ACC112 (cell line): ENCODE measurements around the gene NR3C1.

Experiments used
- H2AFZ ChIP-seq: fragments of 200-600 bp; sonication (generic); one replicate; pipeline ENCODE4 v1.6.0; 2017; ENCODE audit warnings: antibody characterized with exemption, low read length; ENCODE audit not compliant: unreplicated experiment
- H3K27ac ChIP-seq: fragments of 200-600 bp; sonication (generic); 2 replicates; pipeline ENCODE4 v1.5.1; 2014; ENCODE audit warnings: low read depth, mild to moderate bottlenecking, antibody characterized with exemption, low read length, moderate library complexity
- H3K27me3 ChIP-seq: fragments of 200-600 bp; sonication (generic); 2 replicates; pipeline ENCODE4 v1.6.1; 2014; ENCODE audit warnings: mild to moderate bottlenecking, antibody characterized with exemption, low read length, moderate library complexity, mixed read lengths; ENCODE audit not compliant: insufficient read depth
- H3K36me3 ChIP-seq: fragments of 200-600 bp; sonication (generic); 2 replicates; pipeline ENCODE4 v1.6.1; 2016; ENCODE audit warnings: mild to moderate bottlenecking, antibody characterized with exemption, low read length, moderate library complexity, mixed read lengths; ENCODE audit not compliant: insufficient read depth
- H3K4me1 ChIP-seq: fragments of 200-600 bp; sonication (generic); one replicate; pipeline ENCODE4 v1.6.1; 2016; ENCODE audit warnings: low read length, mixed read lengths; ENCODE audit not compliant: insufficient read depth, unreplicated experiment, control insufficient read depth
- H3K4me3 ChIP-seq: fragments of 200-600 bp; sonication (generic); 2 replicates; pipeline ENCODE4 v1.5.1; 2014; ENCODE audit warnings: mild to moderate bottlenecking, low read depth, low read length
- H3K79me2 ChIP-seq: fragments of 200-600 bp; sonication (generic); one replicate; pipeline ENCODE4 v1.6.0; 2016; ENCODE audit warnings: low read length; ENCODE audit not compliant: control insufficient read depth, unreplicated experiment, insufficient read depth

The NR3C1 gene

GRCh38 chr5:143316337-143316736 lies 87.1 kb downstream of the NR3C1 start:
- peaks cover 8% of the 10 kb centered on the region; the same call in 1 of the 2 replicates for H3K36me3 ChIP-seq
- H3K4me1 ChIP-seq, result peaks cover 75% of the 10 kb centered on the region
- no peak overlapping the region for H3K27ac ChIP-seq
- H3K4me3 ChIP-seq, result no peak overlapping the region
- peaks cover 82% of the 10 kb centered on the region for H3K79me2 ChIP-seq
- no peak overlapping the region for H2AFZ ChIP-seq
- H3K27me3 ChIP-seq, result no peaks in the 10 kb centered on the region

GRCh38 chr5:143315929-143316328 lies 87.6 kb downstream of the NR3C1 start:
- Histone ChIP-seq H3K36me3 (peaks cover 8% of the 10 kb centered on the region; the same call in 1 of the 2 replicates), H3K4me3 (no peak overlapping the region), H2AFZ (no peak overlapping the region), H3K27ac (no peak overlapping the region), H3K79me2 (peaks cover 78% of the 10 kb centered on the region), H3K4me1 (peaks cover 80% of the 10 kb centered on the region), H3K27me3 (no peaks in the 10 kb centered on the region)

- Histone ChIP-seq H3K27me3 (no peaks in the 10 kb centered on the region), H3K4me1 (peaks cover 87% of the 10 kb centered on the region), H3K27ac (peak overlapping the region; percentile 85), H2AFZ (no peak overlapping the region), H3K36me3 (peaks cover 11% of the 10 kb centered on the region), H3K4me3 (no peak overlapping the region), H3K79me2 (peaks cover 73% of the 10 kb centered on the region)
These were observed 88.3 kb downstream of the NR3C1 start for GRCh38 chr5:143315214-143315613.

GRCh38 chr5:143314659-143315058 lies 88.8 kb downstream of the NR3C1 start:
- Histone ChIP-seq H3K79me2 (peaks cover 71% of the 10 kb centered on the region), H3K4me1 (peaks cover 92% of the 10 kb centered on the region), H3K4me3 (no peak overlapping the region), H2AFZ (no peak overlapping the region), H3K27ac (peak overlapping the region; percentile 85), H3K27me3 (no peaks in the 10 kb centered on the region), H3K36me3 (peaks cover 16% of the 10 kb centered on the region)

- H3K4me3 ChIP-seq, result no peak overlapping the region
- H3K27me3 ChIP-seq, result no peaks in the 10 kb centered on the region
- peaks cover 22% of the 10 kb centered on the region for H3K36me3 ChIP-seq
- peaks cover 67% of the 10 kb centered on the region for H3K79me2 ChIP-seq
- H3K4me1 ChIP-seq, result peaks cover 93% of the 10 kb centered on the region
- no peak overlapping the region for H2AFZ ChIP-seq
- H3K27ac ChIP-seq, result peak overlapping the region; percentile 85
These were observed 89.4 kb downstream of the NR3C1 start for GRCh38 chr5:143314099-143314498.

GRCh38 chr5:143313298-143313852 lies 90.1 kb downstream of the NR3C1 start:
- Histone ChIP-seq H3K27me3 (no peaks in the 10 kb centered on the region), H3K36me3 (peaks cover 29% of the 10 kb centered on the region), H3K27ac (peak overlapping the region; percentile 85), H3K79me2 (peaks cover 60% of the 10 kb centered on the region), H3K4me3 (no peak overlapping the region), H2AFZ (no peak overlapping the region), H3K4me1 (peaks cover 86% of the 10 kb centered on the region)

- H3K36me3 ChIP-seq, result peaks cover 35% of the 10 kb centered on the region
- H3K4me3 ChIP-seq, result no peak overlapping the region
- H2AFZ ChIP-seq, result no peak overlapping the region
- H3K4me1 ChIP-seq, result peaks cover 80% of the 10 kb centered on the region
- no peaks in the 10 kb centered on the region for H3K27me3 ChIP-seq
- H3K27ac ChIP-seq, result peak overlapping the region; percentile 85
- peaks cover 55% of the 10 kb centered on the region for H3K79me2 ChIP-seq
These were observed 90.7 kb downstream of the NR3C1 start for GRCh38 chr5:143312822-143313221.

GRCh38 chr5:143311955-143312354 lies 91.5 kb downstream of the NR3C1 start:
- Histone ChIP-seq H3K4me3 (no peak overlapping the region), H2AFZ (no peak overlapping the region), H3K79me2 (peaks cover 46% of the 10 kb centered on the region), H3K27ac (peak overlapping the region; percentile 85), H3K27me3 (no peaks in the 10 kb centered on the region), H3K36me3 (peaks cover 43% of the 10 kb centered on the region), H3K4me1 (peaks cover 71% of the 10 kb centered on the region)

- peak overlapping the region; percentile 85 for H3K27ac ChIP-seq
- peaks cover 66% of the 10 kb centered on the region for H3K4me1 ChIP-seq
- peaks cover 41% of the 10 kb centered on the region for H3K79me2 ChIP-seq
- no peaks in the 10 kb centered on the region for H3K27me3 ChIP-seq
- no peak overlapping the region for H2AFZ ChIP-seq
- no peak overlapping the region for H3K4me3 ChIP-seq
- peaks cover 44% of the 10 kb centered on the region for H3K36me3 ChIP-seq
These were observed 92.1 kb downstream of the NR3C1 start for GRCh38 chr5:143311428-143311827.

- H2AFZ ChIP-seq, result no peak overlapping the region
- peaks cover 27% of the 10 kb centered on the region for H3K79me2 ChIP-seq
- H3K27me3 ChIP-seq, result no peaks in the 10 kb centered on the region
- peaks cover 58% of the 10 kb centered on the region for H3K4me1 ChIP-seq
- H3K4me3 ChIP-seq, result no peak overlapping the region
- H3K36me3 ChIP-seq, result peaks cover 59% of the 10 kb centered on the region
- H3K27ac ChIP-seq, result peak overlapping the region; percentile 85
These were observed 93.6 kb downstream of the NR3C1 start for GRCh38 chr5:143309661-143310431.

- Histone ChIP-seq H3K4me1 (peaks cover 52% of the 10 kb centered on the region), H2AFZ (no peak overlapping the region), H3K27me3 (no peaks in the 10 kb centered on the region), H3K27ac (no peak overlapping the region), H3K36me3 (peaks cover 70% of the 10 kb centered on the region), H3K79me2 (peaks cover 22% of the 10 kb centered on the region), H3K4me3 (no peak overlapping the region)
These were observed 94.8 kb downstream of the NR3C1 start for GRCh38 chr5:143308731-143309130.
